CD4-positive, alpha-beta T cell treated with Interleukin-4 for 4 hours (primary cell): ENCODE results near the gene CD300H.

Experiments used
- DNase-seq: peaks from one replicate; pipeline ENCODE4 v3.0.0-alpha.2; 2020

CD300H gene

DNA sequence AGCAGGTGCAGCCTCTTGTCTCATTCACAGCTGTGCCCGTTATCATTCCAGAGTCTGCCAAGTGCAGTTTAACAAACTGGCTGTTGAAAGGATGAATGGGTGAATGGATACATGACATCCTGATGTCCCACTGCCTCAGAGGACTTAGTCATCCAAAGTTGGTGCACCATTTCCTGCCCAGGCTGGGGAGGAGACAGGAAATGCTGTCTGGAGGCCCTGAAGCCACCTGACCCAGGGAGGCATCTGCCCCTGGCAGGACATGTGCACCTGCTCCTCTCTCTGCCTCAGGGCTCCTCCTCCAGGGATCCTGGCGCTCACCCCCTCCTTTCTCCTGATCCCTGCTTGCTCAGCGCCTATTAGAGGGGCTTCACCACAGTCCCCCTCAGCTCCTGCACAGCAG lies 19.6 kb downstream of the CD300H start:
- DNase-seq: no peak

- no peak for DNase-seq
Observed at GRCh38 chr17:74547264-74547663, 20.0 kb downstream of the CD300H start.

GRCh38 chr17:74546586-74546985 lies 20.7 kb downstream of the CD300H start:
- DNase-seq: no peak

GRCh38 chr17:74545843-74546230 lies 21.5 kb downstream of the CD300H start, which contains the start of gene CD300C:
CD300C (minus strand) TSS chr17:74546115; CDS start chr17:74545782, 333 bp downstream.
- DNase-seq: no peak

DNA sequence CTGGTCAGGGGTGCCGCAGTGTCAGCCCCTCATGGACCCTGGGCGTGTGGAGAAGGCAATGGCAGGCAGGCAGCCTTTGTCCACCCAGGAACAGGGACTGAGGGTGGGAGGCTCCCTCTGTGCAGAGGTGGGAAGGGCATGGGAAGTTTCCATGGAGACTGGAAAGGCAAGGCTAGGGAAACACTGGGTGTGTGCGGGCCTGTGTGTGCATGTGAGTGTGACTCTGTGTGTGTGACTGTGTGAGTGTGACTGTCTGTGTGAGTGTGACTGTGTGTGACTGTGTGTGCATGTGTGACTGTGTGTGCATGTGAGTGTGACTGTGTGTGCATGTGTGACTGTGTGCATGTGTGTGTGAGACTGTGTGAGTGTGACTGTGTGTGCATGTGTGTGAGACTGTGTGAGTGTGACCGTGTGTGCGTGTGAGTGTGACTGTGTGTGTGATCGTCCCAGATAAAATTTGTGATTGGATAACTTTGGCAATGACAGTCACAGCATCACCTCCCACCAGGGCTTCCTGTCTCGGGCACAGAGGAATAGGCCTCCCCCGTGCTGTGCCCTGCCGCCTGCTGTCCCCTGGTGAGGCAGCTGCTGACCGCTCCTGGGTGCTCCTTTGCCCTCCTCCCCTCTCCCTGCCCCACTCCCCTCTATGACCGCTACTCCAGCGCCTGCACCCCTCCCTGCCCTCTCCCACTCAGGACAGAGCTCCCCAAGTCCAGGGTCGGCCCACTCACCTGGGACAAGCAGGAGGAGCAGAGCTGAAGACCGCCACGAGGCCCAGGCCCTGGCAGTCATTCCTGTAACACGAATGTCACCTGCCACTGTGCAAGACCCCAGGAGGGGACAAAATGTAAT lies 22.1 kb downstream of the CD300H start:
- DNase-seq: no peak

DNA sequence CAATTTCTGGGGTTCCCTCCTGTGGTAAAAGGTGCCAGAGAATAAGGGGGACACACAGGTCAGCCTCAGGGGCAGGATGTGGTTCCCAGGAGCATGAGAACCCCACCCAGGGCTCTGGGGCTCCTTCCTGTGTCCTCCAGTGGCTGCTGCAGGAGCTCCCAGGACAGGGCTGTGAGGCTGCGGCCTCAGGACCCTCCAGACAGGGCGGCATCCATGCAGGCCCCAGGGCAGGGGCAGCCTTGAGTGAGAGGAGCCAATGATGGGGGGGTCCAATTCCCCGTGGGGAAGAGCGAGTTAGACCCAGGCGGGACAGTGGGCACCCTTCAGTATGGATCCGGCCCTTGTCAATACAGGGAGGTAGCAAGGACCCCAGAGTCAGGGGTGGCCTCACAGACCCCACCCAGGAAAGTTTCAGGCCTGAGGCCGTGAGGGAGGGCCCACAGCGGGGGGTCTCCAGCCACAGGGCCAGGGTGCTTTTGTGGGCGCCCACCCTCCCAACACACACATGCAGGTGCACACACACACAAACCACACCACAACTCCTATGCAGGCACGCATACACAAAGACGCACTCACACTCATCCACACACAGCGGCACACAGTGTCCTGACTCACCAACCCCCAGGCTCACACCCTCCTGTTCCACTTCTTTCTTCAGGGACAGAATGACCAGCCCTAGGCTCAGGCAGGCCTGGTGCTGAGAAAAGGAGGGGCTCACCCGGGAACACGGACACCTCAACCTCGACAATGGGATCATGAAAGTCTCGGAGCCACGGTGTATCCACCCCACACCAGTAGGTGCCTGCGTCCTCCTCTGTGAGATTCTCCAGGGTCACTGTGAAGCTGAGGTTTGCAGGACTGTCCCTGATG lies 23.2 kb downstream of the CD300H start:
- no peak for DNase-seq

DNA sequence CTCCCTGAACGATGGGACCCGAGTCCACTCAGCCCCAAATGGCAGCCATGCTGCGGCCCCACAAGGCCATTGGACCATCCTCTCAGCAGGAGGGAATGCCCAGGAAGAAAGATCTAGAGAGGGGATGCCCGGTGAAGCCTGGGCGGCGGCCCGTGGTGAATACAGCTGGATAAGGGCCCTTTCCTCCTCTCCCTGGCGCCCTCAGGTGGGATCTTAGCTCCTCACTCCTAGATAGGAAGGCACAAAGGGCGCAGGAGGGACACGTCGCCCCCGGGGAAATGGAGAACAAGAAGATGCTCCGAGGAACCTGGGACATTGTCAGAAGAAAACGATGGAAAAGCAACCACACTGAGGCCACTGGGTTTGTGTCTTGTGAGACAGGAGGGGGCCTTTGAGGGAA lies 23.9 kb downstream of the CD300H start:
- no peak for DNase-seq

DNA sequence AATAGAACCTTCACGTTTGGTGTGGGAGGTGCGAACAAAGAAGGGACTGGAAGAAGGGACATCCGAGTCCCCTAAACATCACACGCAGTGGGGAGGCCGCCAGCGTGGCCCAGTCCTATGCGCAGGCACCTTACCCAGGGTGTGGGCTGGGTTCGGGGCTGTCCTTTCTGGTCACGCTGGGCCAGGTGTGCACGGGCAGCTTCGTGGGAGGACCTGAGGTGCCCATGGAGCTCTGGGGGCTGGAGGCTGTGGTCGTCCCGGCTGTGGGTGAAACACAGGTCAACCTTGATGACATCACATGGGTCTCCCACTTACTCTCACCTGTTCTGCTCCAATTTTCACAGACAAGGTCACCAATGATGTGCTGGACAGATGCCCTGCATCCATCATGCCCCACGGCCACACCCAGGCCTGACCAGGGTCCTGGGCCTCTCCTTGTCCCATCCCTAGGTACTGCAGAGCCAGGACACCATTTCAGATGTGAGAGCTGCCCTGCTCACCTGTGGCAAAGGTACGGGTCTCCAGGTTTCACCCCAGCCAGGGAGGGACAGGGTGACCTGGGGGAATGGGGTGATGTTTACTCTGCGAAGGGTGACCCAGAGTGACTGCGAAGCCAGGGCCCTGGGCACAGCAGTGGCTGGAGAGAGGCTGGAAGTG lies 24.5 kb downstream of the CD300H start:
- DNase-seq: no peak

- no peak for DNase-seq
Observed at GRCh38 chr17:74542166-74542565, 25.1 kb downstream of the CD300H start.

DNA sequence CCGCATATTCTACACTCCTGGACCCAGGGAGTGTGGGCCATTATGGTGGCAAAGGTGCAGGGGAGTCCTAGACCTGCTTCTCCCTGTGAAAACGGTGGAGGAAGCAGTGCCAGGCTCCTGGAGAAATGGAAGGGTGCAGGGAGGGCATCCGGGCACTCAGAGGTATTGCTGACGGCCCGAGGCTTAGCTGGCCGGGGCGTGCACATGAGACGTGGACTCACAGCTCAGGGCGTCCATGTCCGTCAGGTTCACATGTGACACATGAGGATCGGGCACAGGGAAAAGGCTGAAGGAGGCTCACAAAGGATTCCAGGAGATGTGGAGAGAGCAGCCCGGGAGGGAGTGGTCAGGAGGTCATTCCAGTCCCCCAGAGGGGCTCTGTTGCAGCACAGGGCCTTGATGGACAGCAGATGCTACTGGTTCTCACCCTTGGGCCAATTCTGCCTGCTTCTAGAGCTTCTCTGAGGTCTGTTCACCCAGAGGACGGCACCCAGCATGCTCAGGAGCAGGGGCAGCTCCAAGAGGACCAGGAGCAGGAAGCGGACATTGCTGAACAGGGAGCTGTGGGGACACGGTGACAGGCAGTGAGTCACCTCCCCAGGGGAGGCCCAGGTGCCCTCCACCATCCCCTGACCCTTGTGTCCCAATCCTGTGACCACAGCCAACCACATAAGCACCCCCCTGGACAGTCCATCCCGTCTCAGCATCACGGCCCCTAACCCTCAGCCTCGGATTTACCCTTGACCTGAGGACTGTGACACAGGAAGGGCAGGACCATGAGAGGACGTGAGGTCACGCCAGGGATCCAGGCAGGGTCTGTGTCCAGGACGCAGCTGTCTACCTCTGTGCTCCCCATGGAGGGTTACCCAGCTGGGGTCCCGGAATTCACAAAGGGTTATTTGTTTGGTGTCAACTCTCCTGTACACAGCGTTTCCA lies 25.9 kb downstream of the CD300H start:
- no peak for DNase-seq

DNA sequence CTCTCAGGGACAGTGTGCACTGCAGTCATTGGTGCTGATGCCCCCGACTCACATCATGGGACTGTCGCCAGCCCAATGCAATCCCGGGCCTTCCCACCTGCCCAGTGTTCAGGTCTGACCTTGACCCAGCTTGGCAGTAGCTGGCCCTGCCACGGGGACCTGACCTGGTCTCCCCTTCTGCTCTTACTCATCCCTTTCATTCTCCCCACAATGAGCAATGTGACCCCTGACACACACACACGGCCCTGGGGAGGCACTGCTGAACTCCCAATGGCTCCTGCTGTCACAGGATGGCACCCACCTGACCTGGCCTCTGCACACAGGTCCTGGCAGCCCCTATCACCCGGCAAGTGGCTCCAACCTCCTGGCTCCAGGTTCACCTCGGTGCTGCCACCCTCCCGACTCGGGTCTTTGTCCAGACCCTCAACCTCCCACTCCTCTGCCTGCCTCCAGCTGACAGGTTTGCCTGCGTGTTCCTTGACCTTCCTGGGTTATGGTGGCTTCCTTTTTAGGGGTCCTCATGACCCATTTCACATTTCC lies 28.0 kb downstream of the CD300H start:
- DNase-seq: no peak

GRCh38 chr17:74536890-74537289 lies 30.4 kb downstream of the CD300H start:
- DNase-seq: no peak

DNA sequence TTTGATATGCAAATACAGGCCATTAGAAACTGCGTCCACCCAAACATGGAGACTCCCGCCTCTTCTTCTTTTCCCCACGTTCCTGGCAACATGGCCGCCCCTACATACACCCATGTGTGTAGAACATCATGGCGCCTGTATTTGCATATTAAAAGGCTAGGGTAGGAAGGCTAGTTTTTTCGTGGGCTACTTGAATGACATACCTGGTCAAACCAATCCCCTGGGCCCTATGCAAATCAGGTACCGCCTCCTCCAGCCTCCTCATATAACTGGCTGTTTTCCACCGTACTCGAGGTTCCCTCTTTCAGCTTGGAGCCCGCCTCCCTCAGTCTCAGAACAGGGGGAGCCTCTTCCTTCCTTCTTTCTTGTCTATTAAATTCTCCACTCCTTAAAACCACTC lies 35.2 kb downstream of the CD300H start:
- peak; percentile 30 for DNase-seq

DNA sequence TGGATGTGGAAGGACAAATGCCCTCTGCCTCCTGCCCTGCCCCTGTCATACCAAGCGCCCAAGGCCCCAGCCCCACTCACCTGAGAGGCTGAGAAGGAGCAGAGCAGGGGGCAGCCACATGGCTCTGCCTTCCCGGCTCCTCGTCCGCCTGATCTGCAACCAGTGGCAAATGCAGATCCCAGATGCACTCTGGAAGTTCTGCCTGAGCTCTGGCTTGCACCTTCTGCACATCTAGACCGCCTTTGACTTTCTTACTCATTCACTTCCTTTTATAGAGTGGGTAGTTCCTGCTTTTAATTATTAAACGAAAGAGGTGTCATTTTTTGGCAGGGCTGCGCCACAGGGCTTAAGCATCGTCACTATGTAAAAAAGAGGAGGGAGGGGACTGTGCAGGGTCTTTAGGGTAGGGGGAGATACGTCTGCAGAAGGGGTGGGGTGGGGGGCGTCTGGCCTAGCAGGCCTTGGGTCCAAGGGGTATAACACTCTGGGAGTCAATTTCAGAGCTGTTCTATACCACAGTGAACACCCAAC lies 36.0 kb downstream of the CD300H start, which contains the start of gene CD300LB:
Gene CD300LB, minus strand, starts transcription at position 245 of the 531 bp plus-strand sequence. Its CDS starts 125 bp downstream, at position 120.
- DNase-seq: no peak

DNA sequence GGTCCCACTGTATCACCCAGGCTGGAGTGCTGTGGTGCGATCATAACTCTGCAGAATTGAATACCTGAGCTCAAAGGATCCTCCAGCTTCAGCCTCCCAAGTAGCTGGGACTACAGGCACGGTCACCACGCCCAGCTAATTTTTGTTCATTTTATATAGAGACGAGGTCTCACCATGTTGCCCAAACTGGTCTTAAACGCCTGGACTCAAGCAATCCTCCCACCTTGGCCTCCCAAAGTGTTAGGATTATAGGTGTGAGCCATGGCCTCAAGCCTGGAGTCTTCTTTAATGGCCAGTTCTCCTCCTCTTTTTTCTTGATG lies 36.5 kb downstream of the CD300H start:
- no peak for DNase-seq

GRCh38 chr17:74529243-74529642 lies 38.1 kb downstream of the CD300H start:
- DNase-seq: no peak

DNA sequence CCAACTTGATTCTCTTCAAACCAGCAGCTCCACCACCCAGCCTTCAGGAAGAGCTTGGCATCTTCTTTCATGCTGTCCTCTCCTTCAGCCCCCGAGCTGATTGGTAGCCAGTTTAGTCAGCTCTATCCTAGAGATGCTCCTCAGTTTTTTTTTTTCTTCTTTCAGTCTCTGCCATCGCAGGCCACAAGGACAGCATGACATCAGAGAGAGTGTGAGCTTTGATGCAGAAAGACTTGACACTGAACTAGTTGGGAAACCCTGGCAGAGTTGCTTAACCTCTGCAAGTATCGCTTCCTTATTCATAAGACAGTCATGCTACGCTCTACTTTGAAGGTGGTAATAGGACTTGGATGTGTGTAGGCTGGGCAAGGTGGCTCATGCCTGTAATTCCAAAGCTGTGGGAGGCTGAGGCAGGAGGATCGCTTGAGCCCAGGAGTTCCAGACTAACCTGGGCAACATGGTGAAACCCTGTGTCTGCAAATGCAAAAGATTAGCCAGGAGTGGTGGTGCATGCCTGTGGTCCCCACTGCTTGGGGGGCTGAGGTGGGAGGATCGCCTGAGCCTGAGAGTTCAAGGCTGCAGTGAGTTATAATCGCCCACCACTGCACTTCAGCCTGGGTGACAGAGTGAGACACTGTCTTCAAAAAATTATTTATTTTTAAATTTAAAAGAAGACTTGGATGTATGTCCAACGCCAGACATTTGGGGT lies 38.7 kb downstream of the CD300H start:
- peak; percentile 26 for DNase-seq

GRCh38 chr17:74527756-74528155 lies 39.6 kb downstream of the CD300H start:
- DNase-seq: no peak

DNA sequence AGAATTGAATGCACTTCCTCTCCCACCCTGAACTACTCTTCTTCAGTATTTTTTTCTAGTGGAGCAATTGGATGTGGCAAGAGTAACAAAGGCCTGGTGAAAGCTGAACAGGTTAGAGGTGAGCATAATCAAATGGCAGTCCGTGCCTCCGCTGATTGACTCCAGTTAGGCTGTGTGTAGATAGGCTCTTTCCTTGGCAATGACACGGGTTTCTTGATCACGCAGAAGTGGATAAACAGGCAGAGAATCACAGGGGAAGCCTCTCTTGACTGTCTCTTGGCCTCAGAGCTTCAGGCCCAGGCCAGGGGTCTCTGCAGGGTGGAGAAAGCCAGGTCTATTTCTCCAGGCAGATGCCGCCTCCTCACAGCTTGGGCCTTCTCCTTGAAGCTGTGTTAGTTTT lies 40.2 kb downstream of the CD300H start:
- DNase-seq: no peak

GRCh38 chr17:74526681-74527080 lies 40.6 kb downstream of the CD300H start:
- no peak for DNase-seq

GRCh38 chr17:74525781-74526288 lies 41.5 kb downstream of the CD300H start:
- DNase-seq: no peak
